Prostate gland (tissue), 2 donors: Measurements from ENCODE around the gene SLC6A20. TPM values are rescaled to one million over a fixed set of nuclear protein-coding genes. Genes with fewer than 3 reads are reported as not detected.

ENCODE experiments used
- DNase-seq: peaks from one replicate; pipeline ENCODE4 v3.0.0-alpha.2; 2019; ENCODE audit warnings: low spot score
- H3K27ac ChIP-seq, 2 donors: fragments of 200-600 bp; sonication (generic); 2 replicates each; pipeline ENCODE4 v1.5.1; 2017 to 2019
- H3K27me3 ChIP-seq: fragments of 200-600 bp; sonication (generic); replicated peaks from 2 replicates; pipeline ENCODE4 v1.5.1; 2019; ENCODE audit not compliant: insufficient read depth
- H3K36me3 ChIP-seq, 2 donors: fragments of 200-600 bp; sonication (generic); 1 replicate in 1 of 2; 2 replicates in 1 of 2; pipeline versions ENCODE4 v1.5.1 to v1.8.1; 2017 to 2019
- H3K4me1 ChIP-seq: fragments of 200-600 bp; sonication (generic); replicated peaks from 2 replicates; pipeline ENCODE4 v1.5.1; 2019
- H3K4me3 ChIP-seq, 2 donors: fragments of 200-600 bp; sonication (generic); 2 replicates each; pipeline ENCODE4 v1.5.1; 2017 to 2019
- H3K9me3 ChIP-seq: fragments of 200-600 bp; sonication (generic); 2 replicates; pipeline ENCODE4 v1.5.1; 2017
- CTCF ChIP-seq, 4 experiments: fragments of 200-600 bp in 2 of 4; fragments of 450-650 bp in 2 of 4; sonication (generic) in 2 of 4; IDR thresholded peaks; 1 replicate in 3 of 4; 2 replicates in 1 of 4; pipeline ENCODE4 v1.5.1; 2016 to 2019; ENCODE audit warnings: antibody characterized with exemption in 4 of 4, mild to moderate bottlenecking in 2 of 4, moderate library complexity in 2 of 4
- POLR2A ChIP-seq: fragments of 450-650 bp; IDR thresholded peaks from one replicate; pipeline ENCODE4 v1.6.1; 2016; ENCODE audit warnings: antibody characterized with exemption, mild to moderate bottlenecking
- POLR2AphosphoS5 ChIP-seq: sonication (generic); formaldehyde crosslinking; IDR thresholded peaks from one replicate; pipeline ENCODE4 v1.6.1; 2017; ENCODE audit warnings: antibody characterized with exemption
- WGBS: methylation state at CpG from one replicate; pipeline ENCODE4 v1.1.5; 2018; 5-methylcytosine and 5-hydroxymethylcytosine counted together
- intact Hi-C: fragments of 100-400 bp; cut with DNase I; formaldehyde crosslinking; loops from one replicate; pipeline ENCODE4 v1.14.2; 2022
- total RNA-seq, 2 donors: library from RNA; depleted of rRNA; stranded (reverse); fragments of >200 nt; gene quantifications; one replicate each; pipeline ENCODE4 v1.1.0, GENCODE V29; 2016

The SLC6A20 gene
- total RNA-seq, 2 donors from 2014 or later, result 1.6 TPM; not detected in 1

- 94% methylated on average over 2 of the region's 2 CpGs for WGBS
- TF ChIP-seq CTCF (IDR thresholded peaks at IDR 0.05), result no peak
- TF ChIP-seq POLR2AphosphoS5, result no peak
- TF ChIP-seq POLR2A, result no peak
- intact Hi-C loops, result no loop called here
- Histone ChIP-seq H3K9me3 (no peaks in the 10 kb centered on the region), H3K27ac (no peak overlapping the region), H3K4me3 (no peak overlapping the region), H3K4me1 (no peaks in the 10 kb centered on the region), H3K27me3 (no peaks in the 10 kb centered on the region), H3K36me3 (no peaks in the 10 kb centered on the region)
- no peak for DNase-seq
Measured at GRCh38 chr3:45737234-45737633, 59.1 kb downstream of the SLC6A20 start.

GRCh38 chr3:45736707-45737106, 59.6 kb downstream of the SLC6A20 start:
- no peak for DNase-seq
- H3K9me3 ChIP-seq, result no peaks in the 10 kb centered on the region
- H3K27me3 ChIP-seq, result no peaks in the 10 kb centered on the region
- TF ChIP-seq POLR2AphosphoS5 (no peak), CTCF (IDR thresholded peaks at IDR 0.05) (no peak), POLR2A (no peak)
- no peak overlapping the region for H3K27ac ChIP-seq
- no peak overlapping the region for H3K4me3 ChIP-seq
- no peaks in the 10 kb centered on the region for H3K36me3 ChIP-seq
- intact Hi-C loops, result no loop called here
- no peaks in the 10 kb centered on the region for H3K4me1 ChIP-seq

- Histone ChIP-seq H3K27ac (no peak overlapping the region), H3K4me3 (no peak overlapping the region), H3K36me3 (no peaks in the 10 kb centered on the region), H3K9me3 (no peaks in the 10 kb centered on the region), H3K27me3 (no peaks in the 10 kb centered on the region), H3K4me1 (no peaks in the 10 kb centered on the region)
- DNase-seq, result no peak
- WGBS, result 84% methylated on average over 4 of the region's 4 CpGs
- TF ChIP-seq POLR2A (no peak), POLR2AphosphoS5 (no peak), CTCF (IDR thresholded peaks at IDR 0.05) (no peak)
- intact Hi-C loops, result no loop called here
Measured at GRCh38 chr3:45730409-45731154, 65.8 kb downstream of the SLC6A20 start.

- no peak for TF ChIP-seq POLR2AphosphoS5
- Histone ChIP-seq H3K27ac (no peak overlapping the region), H3K36me3 (no peaks in the 10 kb centered on the region), H3K27me3 (no peaks in the 10 kb centered on the region), H3K9me3 (no peaks in the 10 kb centered on the region), H3K4me3 (no peak overlapping the region), H3K4me1 (no peaks in the 10 kb centered on the region)
- DNase-seq, result no peak
- intact Hi-C loops, result no loop called here
- 99% methylated on average over 2 of the region's 2 CpGs for WGBS
Measured at GRCh38 chr3:45729614-45730013, 66.7 kb downstream of the SLC6A20 start.

GRCh38 chr3:45724911-45725310, 71.4 kb downstream of the SLC6A20 start:
- Histone ChIP-seq H3K27me3 (no peaks in the 10 kb centered on the region), H3K27ac (no peak overlapping the region), H3K36me3 (no peaks in the 10 kb centered on the region), H3K4me3 (no peak overlapping the region), H3K9me3 (no peaks in the 10 kb centered on the region), H3K4me1 (no peaks in the 10 kb centered on the region)
- 97% methylated on average over 3 of the region's 3 CpGs for WGBS
- intact Hi-C loops, result no loop called here
- TF ChIP-seq POLR2A, result no peak
- no peak for TF ChIP-seq POLR2AphosphoS5
- no peak for TF ChIP-seq CTCF (IDR thresholded peaks at IDR 0.05)
- DNase-seq, result no peak
